H9 (cell line): ENCODE measurements around the gene STK24. TPM values are rescaled to one million over a fixed set of nuclear protein-coding genes. Genes with fewer than 3 reads are reported as not detected.

Experiments
- DNase-seq: peaks from one replicate; pipeline ENCODE4 v3.0.0-alpha.2; 2017
- H2AFZ ChIP-seq: one replicate; pipeline ENCODE4 v1.6.1; 2013; ENCODE audit warnings: mild to moderate bottlenecking, low read length, control low read depth, moderate library complexity
- H2AK5ac ChIP-seq: 2 replicates; pipeline ENCODE4 v1.6.1; 2013; ENCODE audit warnings: low read length, control low read depth, mixed read lengths; ENCODE audit not compliant: insufficient read length
- H2BK120ac ChIP-seq: one replicate; pipeline ENCODE4 v1.6.1; 2013; ENCODE audit warnings: low read depth, mild to moderate bottlenecking, low read length, control low read depth, inconsistent platforms; ENCODE audit not compliant: poor library complexity, severe bottlenecking
- H2BK12ac ChIP-seq: 2 replicates; pipeline ENCODE4 v1.6.1; 2013; ENCODE audit warnings: low read length, control low read depth, mixed read lengths, low read depth; ENCODE audit not compliant: insufficient read length
- H2BK15ac ChIP-seq: 2 replicates; pipeline ENCODE4 v1.6.1; 2013; ENCODE audit warnings: low read depth, low read length, control low read depth
- H2BK20ac ChIP-seq: one replicate; pipeline ENCODE4 v1.6.1; 2013; ENCODE audit warnings: low read depth, mild to moderate bottlenecking, low read length, control low read depth, inconsistent platforms; ENCODE audit not compliant: poor library complexity, severe bottlenecking
- H2BK5ac ChIP-seq: 2 replicates; pipeline ENCODE4 v1.6.1; 2013; ENCODE audit warnings: low read length, control low read depth, mixed read lengths; ENCODE audit not compliant: insufficient read length
- H3K14ac ChIP-seq: 2 replicates; pipeline ENCODE4 v1.6.1; 2013; ENCODE audit warnings: low read length, control low read depth; ENCODE audit not compliant: insufficient read depth
- H3K18ac ChIP-seq: 2 replicates; pipeline ENCODE4 v1.6.1; 2013; ENCODE audit warnings: low read depth, mild to moderate bottlenecking, mixed read lengths, low read length, control low read depth; ENCODE audit not compliant: insufficient read length
- H3K23ac ChIP-seq: 2 replicates; pipeline ENCODE4 v1.6.1; 2013; ENCODE audit warnings: low read length, control low read depth, mixed read lengths, low read depth; ENCODE audit not compliant: insufficient read length
- H3K23me2 ChIP-seq: 2 replicates; pipeline ENCODE4 v1.6.1; 2013; ENCODE audit warnings: low read depth, mild to moderate bottlenecking, mixed read lengths, low read length, control low read depth; ENCODE audit not compliant: insufficient read length, poor library complexity, severe bottlenecking
- H3K27ac ChIP-seq: 2 replicates; pipeline ENCODE4 v1.5.1; 2013; ENCODE audit warnings: low read length, control low read depth, mixed read lengths, low read depth; ENCODE audit not compliant: insufficient read length
- H3K27me3 ChIP-seq: 2 replicates; pipeline ENCODE4 v1.6.1; 2013; ENCODE audit warnings: low read length, control low read depth, inconsistent platforms; ENCODE audit not compliant: insufficient read depth
- H3K4ac ChIP-seq: 2 replicates; pipeline ENCODE4 v1.6.1; 2013; ENCODE audit warnings: low read depth, mild to moderate bottlenecking, control low read depth, inconsistent platforms, low read length, moderate library complexity
- H3K4me1 ChIP-seq: 2 replicates; pipeline ENCODE4 v1.6.1; 2013; ENCODE audit warnings: low read length, control low read depth, inconsistent platforms; ENCODE audit not compliant: insufficient read depth
- H3K4me2 ChIP-seq: 2 replicates; pipeline ENCODE4 v1.6.1; 2013; ENCODE audit warnings: low read length, control low read depth, mixed read lengths; ENCODE audit not compliant: insufficient read length, insufficient read depth
- H3K56ac ChIP-seq: 2 replicates; pipeline ENCODE4 v1.6.1; 2013; ENCODE audit warnings: low read depth, mild to moderate bottlenecking, mixed read lengths, low read length, control low read depth; ENCODE audit not compliant: insufficient read length
- H3K79me1 ChIP-seq: 2 replicates; pipeline ENCODE4 v1.6.1; 2013; ENCODE audit warnings: low read depth, mild to moderate bottlenecking, moderate library complexity, low read length, control low read depth, inconsistent platforms; ENCODE audit not compliant: insufficient read depth, poor library complexity, severe bottlenecking
- H3K79me2 ChIP-seq: 2 replicates; pipeline ENCODE4 v1.6.1; 2013; ENCODE audit warnings: low read length, control low read depth, inconsistent platforms; ENCODE audit not compliant: insufficient read depth
- H3K9ac ChIP-seq: 2 replicates; pipeline ENCODE4 v1.6.1; 2013; ENCODE audit warnings: low read length, control low read depth, mixed read lengths; ENCODE audit not compliant: insufficient read length; ENCODE audit errors: extremely low read depth
- H3K9me3 ChIP-seq: one replicate; pipeline ENCODE4 v1.6.1; 2013; ENCODE audit warnings: low read depth, low read length, inconsistent platforms; ENCODE audit not compliant: control insufficient read depth
- H3T11ph ChIP-seq: one replicate; pipeline ENCODE4 v1.6.1; 2013; ENCODE audit warnings: mild to moderate bottlenecking, low read length, control low read depth, inconsistent platforms
- H4K20me1 ChIP-seq: one replicate; pipeline ENCODE4 v1.6.1; 2013; ENCODE audit not compliant: control insufficient read depth, insufficient read length, insufficient read depth
- H4K5ac ChIP-seq: 2 replicates; pipeline ENCODE4 v1.6.1; 2013; ENCODE audit warnings: low read depth, mild to moderate bottlenecking, mixed read lengths, low read length, control low read depth; ENCODE audit not compliant: insufficient read length
- H4K8ac ChIP-seq: replicated peaks from 2 replicates; pipeline ENCODE4 v1.6.1; 2013; ENCODE audit warnings: low read length, control low read depth, mixed read lengths, low read depth; ENCODE audit not compliant: insufficient read length
- H4K91ac ChIP-seq: 2 replicates; pipeline ENCODE4 v1.6.1; 2013; ENCODE audit warnings: low read depth, mild to moderate bottlenecking, moderate library complexity, mixed read lengths, low read length, control low read depth; ENCODE audit not compliant: insufficient read length
- H3K27ac Mint-ChIP-seq, 3 experiments: 2 replicates in 2 of 3; 3 replicates in 1 of 3; pipeline ENCODE4 v1.8.0; 2020 to 2021; ENCODE audit warnings: mixed read lengths in 3 of 3, mild to moderate bottlenecking in 1 of 3, moderate library complexity in 1 of 3
- H3K27me3 Mint-ChIP-seq: 2 replicates; pipeline ENCODE4 v1.8.0; 2021; ENCODE audit warnings: low read depth, mild to moderate bottlenecking, moderate library complexity, mixed read lengths
- H3K36me3 Mint-ChIP-seq, 3 experiments: 2 replicates in 2 of 3; 3 replicates in 1 of 3; pipeline ENCODE4 v1.8.0; 2020 to 2021; ENCODE audit warnings: low read depth in 3 of 3, mixed read lengths in 3 of 3; ENCODE audit not compliant: insufficient read depth in 1 of 3
- H3K4me1 Mint-ChIP-seq, 2 experiments: 2 replicates each; pipeline ENCODE4 v1.8.0; 2020; ENCODE audit warnings: mixed read lengths in 2 of 2
- H3K4me3 Mint-ChIP-seq, 2 experiments: 2 replicates in 1 of 2; 3 replicates in 1 of 2; pipeline ENCODE4 v1.8.0; 2020 to 2021; ENCODE audit warnings: mild to moderate bottlenecking in 2 of 2, mixed read lengths in 2 of 2, moderate library complexity in 1 of 2
- H3K9me3 Mint-ChIP-seq, 2 experiments: 2 replicates in 1 of 2; 3 replicates in 1 of 2; pipeline ENCODE4 v1.8.0; 2020; ENCODE audit warnings: mild to moderate bottlenecking in 2 of 2, mixed read lengths in 2 of 2, moderate library complexity in 1 of 2
- CTCF ChIP-seq: fragments of 200-600 bp; sonication (generic); conservative IDR thresholded peaks from 3 replicates; pipeline ENCODE4 v1.8.0; 2021; ENCODE audit warnings: antibody characterized with exemption, mild to moderate bottlenecking
- WGBS: extraction: QIAGEN DNeasy Blood & Tissue Kit; methylation state at CpG from one replicate; pipeline ENCODE4 v1.1.7; 2013; ENCODE audit warnings: missing lambda C conversion rate, low lambda C conversion rate, mixed read lengths; ENCODE audit not compliant: insufficient read length; ENCODE audit errors: extremely low coverage; 5-methylcytosine and 5-hydroxymethylcytosine counted together
- total RNA-seq: library from RNA; stranded (reverse); gene quantifications from 2 replicates; pipeline ENCODE4 v1.2.1, GENCODE V29; 2021

STK24 gene
- total RNA-seq, 1 experiment from 2014 or later: 134 TPM

DNA sequence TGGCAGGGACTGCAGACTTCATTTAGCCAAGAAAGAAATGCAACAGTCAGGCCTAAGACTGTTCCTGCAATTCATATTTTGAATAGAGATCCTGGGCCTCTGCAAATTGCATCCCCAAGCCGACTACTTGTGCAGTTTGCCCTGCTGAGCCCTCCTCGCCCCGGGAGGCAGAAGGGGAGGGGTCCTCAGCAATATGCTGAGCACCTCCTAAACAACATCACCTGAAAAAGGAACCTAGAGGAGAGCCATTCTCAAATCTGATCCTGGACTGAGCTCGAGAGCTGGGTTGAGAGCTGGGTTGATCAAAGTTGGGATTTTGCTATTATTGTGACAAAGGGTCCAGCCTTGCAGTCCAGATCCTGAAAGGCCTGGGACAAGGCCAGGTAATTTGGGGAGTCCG is 129.8 kb downstream of the STK24 start:
- H4K20me1 ChIP-seq: peaks cover 2% of the 10 kb centered on the region
- no peak overlapping the region for H3K14ac ChIP-seq
- peaks cover 5% of the 10 kb centered on the region; the same call in 1 of the 2 replicates for H3K4me1 ChIP-seq
- H4K5ac ChIP-seq: no peak overlapping the region
- no peak overlapping the region for H3K4ac ChIP-seq
- H3K23ac ChIP-seq: no peak overlapping the region
- no peak overlapping the region for H2BK5ac ChIP-seq
- no peak overlapping the region for H4K91ac ChIP-seq
- Mint-ChIP-seq H3K4me3 (no peak overlapping the region), H3K36me3 (peaks cover 18 to 50% (median 43%) of the 10 kb centered on the region in 3 experiments; a peak in 6 of 7 replicates), H3K27ac (peak overlapping the region in 2 of 3 experiments; percentile 71 to 87; a peak in 3 of 7 replicates), H3K27me3 (peaks cover 2% of the 10 kb centered on the region; the same call in 1 of the 2 replicates), H3K9me3 (no peaks in the 10 kb centered on the region), H3K4me1 (peaks cover 33 to 44% of the 10 kb centered on the region in 2 experiments)
- H3K4me2 ChIP-seq: no peak overlapping the region
- no peaks in the 10 kb centered on the region for H3K23me2 ChIP-seq
- H2BK12ac ChIP-seq: no peak overlapping the region
- H3T11ph ChIP-seq: no peak overlapping the region
- no peak overlapping the region for H3K27ac ChIP-seq
- H2AK5ac ChIP-seq: no peak overlapping the region
- no peak overlapping the region for H2AFZ ChIP-seq
- no peaks in the 10 kb centered on the region for H3K27me3 ChIP-seq
- no peak overlapping the region for H2BK120ac ChIP-seq
- H2BK15ac ChIP-seq: no peak overlapping the region
- H3K18ac ChIP-seq: no peak overlapping the region
- no peak overlapping the region for H3K9ac ChIP-seq
- H2BK20ac ChIP-seq: no peak overlapping the region
- no peak for TF ChIP-seq CTCF
- no peaks in the 10 kb centered on the region for H3K9me3 ChIP-seq
- no CpG with 5 or more reads among the region's 5 CpGs for WGBS
- no peak overlapping the region for H3K56ac ChIP-seq
- no peak overlapping the region for H4K8ac ChIP-seq
- DNase-seq: no peak
- H3K79me1 ChIP-seq: no peaks in the 10 kb centered on the region
- H3K79me2 ChIP-seq: no peaks in the 10 kb centered on the region
